ENCODE measurements around the gene PLAAT5. TPM values are rescaled to one million over a fixed set of nuclear protein-coding genes. Genes with fewer than 3 reads are reported as not detected.

Gene PLAAT5
- total RNA-seq, 4 donors from 2014 or later = 6.7 to 15.3 (median 10.1) TPM

GRCh38 chr11:63476618-63477017, 14.3 kb downstream of the PLAAT5 start:
- Histone ChIP-seq H3K9me3 (peaks cover 0 to 18% (median 3%) of the 10 kb centered on the region in 4 donors), H3K4me3 (no peak overlapping the region), H3K4me1 (peaks cover 0 to 18% (median 0%) of the 10 kb centered on the region in 4 donors), H3K27me3 (no peaks in the 10 kb centered on the region), H3K36me3 (no peaks in the 10 kb centered on the region), H3K27ac (no peak overlapping the region)
- TF ChIP-seq POLR2A (IDR thresholded peaks at IDR 0.05) (no peak), EP300 (IDR thresholded peaks at IDR 0.05) (no peak), CTCF (IDR thresholded peaks at IDR 0.05) (no peak)
- no peak for DNase-seq (ENCODE audit: low spot score in 2 of 2)

GRCh38 chr11:63472372-63472771, 18.6 kb downstream of the PLAAT5 start:
- no peaks in the 10 kb centered on the region for H3K27me3 ChIP-seq
- TF ChIP-seq CTCF (IDR thresholded peaks at IDR 0.05) (no peak), EP300 (IDR thresholded peaks at IDR 0.05) (no peak), POLR2A (IDR thresholded peaks at IDR 0.05) (no peak)
- H3K4me3 ChIP-seq = no peak overlapping the region
- H3K4me1 ChIP-seq = no peaks in the 10 kb centered on the region
- peaks cover 0 to 31% (median 3%) of the 10 kb centered on the region in 4 donors for H3K9me3 ChIP-seq
- no peak overlapping the region for H3K27ac ChIP-seq
- peaks cover 0 to 13% (median 0%) of the 10 kb centered on the region in 3 donors for H3K36me3 ChIP-seq
- WGBS, 2 donors = 87% methylated on average over 3 of the region's 3 CpGs
- no peak for DNase-seq (ENCODE audit: low spot score in 2 of 2)

- WGBS, 2 donors = 60% methylated on average over 3 of the region's 3 CpGs
- no peak overlapping the region for H3K27ac ChIP-seq
- H3K4me1 ChIP-seq = no peaks in the 10 kb centered on the region
- peaks cover 0 to 15% (median 0%) of the 10 kb centered on the region in 4 donors for H3K9me3 ChIP-seq
- TF ChIP-seq EP300 (IDR thresholded peaks at IDR 0.05) = no peak
- TF ChIP-seq CTCF (IDR thresholded peaks at IDR 0.05) = no peak
- no peak for TF ChIP-seq POLR2A (IDR thresholded peaks at IDR 0.05)
- H3K36me3 ChIP-seq = peaks cover 0 to 34% (median 0%) of the 10 kb centered on the region in 3 donors
- H3K27me3 ChIP-seq = no peaks in the 10 kb centered on the region
- no peak overlapping the region for H3K4me3 ChIP-seq
- DNase-seq (ENCODE audit: low spot score in 2 of 2) = no peak
Observed at GRCh38 chr11:63470311-63470710, 20.7 kb downstream of the PLAAT5 start.

- H3K36me3 ChIP-seq = peaks cover 0 to 50% (median 0%) of the 10 kb centered on the region in 3 donors
- TF ChIP-seq EP300 (IDR thresholded peaks at IDR 0.05) (no peak), CTCF (IDR thresholded peaks at IDR 0.05) (no peak), POLR2A (IDR thresholded peaks at IDR 0.05) (no peak)
Observed at GRCh38 chr11:63462137-63462536, 28.8 kb downstream of the PLAAT5 start.

GRCh38 chr11:63459586-63459985, 31.4 kb downstream of the PLAAT5 start:
- Histone ChIP-seq H3K9me3 (no peaks in the 10 kb centered on the region), H3K36me3 (peaks cover 0 to 26% (median 0%) of the 10 kb centered on the region in 3 donors), H3K4me1 (no peaks in the 10 kb centered on the region), H3K27me3 (no peaks in the 10 kb centered on the region), H3K4me3 (no peak overlapping the region), H3K27ac (no peak overlapping the region)
- WGBS, 2 donors = 69 to 72% methylated on average over 6 of the region's 6 CpGs
- DNase-seq (ENCODE audit: low spot score in 2 of 2) = no peak
- TF ChIP-seq EP300 (IDR thresholded peaks at IDR 0.05) (no peak), POLR2A (IDR thresholded peaks at IDR 0.05) (no peak), CTCF (IDR thresholded peaks at IDR 0.05) (no peak)

More at GRCh38 chr11:63462137-63462536, 28.8 kb downstream of the PLAAT5 start:
- no peak overlapping the region for H3K4me3 ChIP-seq
- DNase-seq (ENCODE audit: low spot score in 2 of 2) = no peak
- no peaks in the 10 kb centered on the region for H3K9me3 ChIP-seq
- H3K27me3 ChIP-seq = no peaks in the 10 kb centered on the region
- H3K27ac ChIP-seq = no peak overlapping the region
- H3K4me1 ChIP-seq = no peaks in the 10 kb centered on the region

Data from tibial nerve (tissue), 4 donors.